Astrocyte (in vitro differentiated cells and primary cell): ENCODE data around the gene ABCG2. TPM values are rescaled to one million over a fixed set of nuclear protein-coding genes. Genes with fewer than 3 reads are reported as not detected.

Experiments
- DNase-seq: peaks from one replicate; pipeline ENCODE4 v3.0.0-alpha.2; 2010; ENCODE audit warnings: low read depth
- FAIRE-seq: peaks from 2 replicates; lab custom pipeline; 2011; peaks lifted over from hg19 to GRCh38; lab: Jason Lieb, UNC
- H2AFZ ChIP-seq: 2 replicates; pipeline ENCODE4 v1.6.0; 2012; ENCODE audit warnings: low read depth, low read length, inconsistent platforms
- H3K27ac ChIP-seq: 2 replicates; pipeline ENCODE4 v1.5.1; 2011; ENCODE audit warnings: low read depth, low read length, inconsistent platforms
- H3K27me3 ChIP-seq: 2 replicates; pipeline ENCODE4 v1.6.0; 2011; ENCODE audit warnings: low read length, inconsistent platforms; ENCODE audit not compliant: insufficient read depth
- H3K36me3 ChIP-seq: 2 replicates; pipeline ENCODE4 v1.5.1; 2011; ENCODE audit warnings: low read length, inconsistent platforms; ENCODE audit not compliant: insufficient read depth
- H3K4me1 ChIP-seq: 2 replicates; pipeline ENCODE4 v1.5.1; 2011; ENCODE audit warnings: low read length, inconsistent platforms; ENCODE audit not compliant: insufficient read depth
- H3K4me2 ChIP-seq: 2 replicates; pipeline ENCODE4 v1.6.0; 2012; ENCODE audit warnings: low read length, inconsistent platforms
- H3K4me3 ChIP-seq: 2 replicates; pipeline ENCODE4 v1.5.1; 2011; ENCODE audit warnings: low read depth, mild to moderate bottlenecking, low read length, inconsistent platforms; ENCODE audit not compliant: insufficient read depth
- H3K79me2 ChIP-seq: 2 replicates; pipeline ENCODE4 v1.6.0; 2012; ENCODE audit warnings: mild to moderate bottlenecking, low read length, inconsistent platforms; ENCODE audit not compliant: insufficient read depth
- H3K9ac ChIP-seq: 2 replicates; pipeline ENCODE4 v1.6.0; 2012; ENCODE audit warnings: mild to moderate bottlenecking, low read length, inconsistent platforms
- H3K9me3 ChIP-seq: 2 replicates; pipeline ENCODE4 v1.5.1; 2012; ENCODE audit warnings: low read depth, mild to moderate bottlenecking, low read length, inconsistent platforms; ENCODE audit not compliant: insufficient read depth
- H4K20me1 ChIP-seq: 2 replicates; pipeline ENCODE4 v1.6.0; 2012; ENCODE audit warnings: low read length, inconsistent platforms; ENCODE audit not compliant: insufficient read depth
- H3K27ac Mint-ChIP-seq: one replicate; pipeline ENCODE4 v1.8.0; 2021; ENCODE audit warnings: mild to moderate bottlenecking, mixed read lengths; ENCODE audit not compliant: unreplicated experiment
- H3K27me3 Mint-ChIP-seq: one replicate; pipeline ENCODE4 v1.8.0; 2021; ENCODE audit warnings: low read depth, mixed read lengths; ENCODE audit not compliant: unreplicated experiment
- H3K36me3 Mint-ChIP-seq: one replicate; pipeline ENCODE4 v1.8.0; 2021; ENCODE audit warnings: low read depth, mixed read lengths; ENCODE audit not compliant: unreplicated experiment
- H3K4me1 Mint-ChIP-seq: one replicate; pipeline ENCODE4 v1.8.0; 2021; ENCODE audit warnings: low read depth, mixed read lengths; ENCODE audit not compliant: unreplicated experiment
- H3K4me3 Mint-ChIP-seq: one replicate; pipeline ENCODE4 v1.8.0; 2021; ENCODE audit warnings: mild to moderate bottlenecking, moderate library complexity, mixed read lengths; ENCODE audit not compliant: unreplicated experiment
- H3K9me3 Mint-ChIP-seq: one replicate; pipeline ENCODE4 v1.8.0; 2021; ENCODE audit warnings: mild to moderate bottlenecking, mixed read lengths; ENCODE audit not compliant: unreplicated experiment
- EZH2 ChIP-seq: IDR thresholded peaks from 2 replicates; pipeline ENCODE4 v1.6.1; 2012; ENCODE audit warnings: mild to moderate bottlenecking, low read length, inconsistent platforms; ENCODE audit not compliant: insufficient read depth
- total RNA-seq: library from RNA; stranded (reverse); gene quantifications from 2 replicates; pipeline ENCODE4 v1.2.1, GENCODE V29; 2021
- TF ChIP-seq, protein P1 (sequence below): IDR thresholded peaks from 2 replicates; pipeline ENCODE4 v1.5.1; 2011; ENCODE audit warnings: low read depth, mild to moderate bottlenecking, inconsistent platforms, low read length, moderate library complexity; ENCODE audit not compliant: insufficient read depth

ABCG2 gene
- total RNA-seq, 1 donor from 2014 or later: 2.5 TPM

DNA sequence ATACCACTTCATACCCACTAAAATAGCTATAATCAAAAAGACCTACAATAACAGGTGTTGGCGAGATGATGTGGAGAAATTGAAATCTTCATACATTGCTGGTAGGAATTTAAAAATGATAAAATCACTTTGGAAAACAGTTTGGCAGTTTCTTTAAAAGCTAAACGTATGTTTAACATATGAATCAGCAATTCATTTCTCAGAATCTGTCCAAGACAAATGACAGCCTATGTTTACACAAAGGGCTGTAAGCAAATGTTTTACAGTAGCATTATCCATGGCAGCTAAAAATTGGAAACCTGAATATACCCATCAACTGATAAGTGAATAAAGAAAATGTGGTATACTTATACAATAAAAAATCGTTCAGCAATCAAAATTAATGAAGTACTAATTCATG is 33.0 kb upstream of the ABCG2 start:
- Mint-ChIP-seq H3K9me3 (no peaks in the 10 kb centered on the region), H3K27me3 (no peaks in the 10 kb centered on the region), H3K4me3 (no peak overlapping the region), H3K36me3 (no peaks in the 10 kb centered on the region), H3K27ac (no peak overlapping the region), H3K4me1 (no peaks in the 10 kb centered on the region)
- Histone ChIP-seq H2AFZ (no peak overlapping the region), H4K20me1 (no peaks in the 10 kb centered on the region), H3K79me2 (no peaks in the 10 kb centered on the region), H3K27me3 (no peaks in the 10 kb centered on the region), H3K27ac (no peak overlapping the region), H3K4me3 (no peak overlapping the region), H3K4me1 (no peaks in the 10 kb centered on the region), H3K9ac (no peak overlapping the region), H3K4me2 (no peak overlapping the region), H3K36me3 (no peaks in the 10 kb centered on the region), H3K9me3 (no peaks in the 10 kb centered on the region)
- FAIRE-seq: no peak
- DNase-seq: no peak
- no peak for TF ChIP-seq EZH2
- TF ChIP-seq, protein P1, sequence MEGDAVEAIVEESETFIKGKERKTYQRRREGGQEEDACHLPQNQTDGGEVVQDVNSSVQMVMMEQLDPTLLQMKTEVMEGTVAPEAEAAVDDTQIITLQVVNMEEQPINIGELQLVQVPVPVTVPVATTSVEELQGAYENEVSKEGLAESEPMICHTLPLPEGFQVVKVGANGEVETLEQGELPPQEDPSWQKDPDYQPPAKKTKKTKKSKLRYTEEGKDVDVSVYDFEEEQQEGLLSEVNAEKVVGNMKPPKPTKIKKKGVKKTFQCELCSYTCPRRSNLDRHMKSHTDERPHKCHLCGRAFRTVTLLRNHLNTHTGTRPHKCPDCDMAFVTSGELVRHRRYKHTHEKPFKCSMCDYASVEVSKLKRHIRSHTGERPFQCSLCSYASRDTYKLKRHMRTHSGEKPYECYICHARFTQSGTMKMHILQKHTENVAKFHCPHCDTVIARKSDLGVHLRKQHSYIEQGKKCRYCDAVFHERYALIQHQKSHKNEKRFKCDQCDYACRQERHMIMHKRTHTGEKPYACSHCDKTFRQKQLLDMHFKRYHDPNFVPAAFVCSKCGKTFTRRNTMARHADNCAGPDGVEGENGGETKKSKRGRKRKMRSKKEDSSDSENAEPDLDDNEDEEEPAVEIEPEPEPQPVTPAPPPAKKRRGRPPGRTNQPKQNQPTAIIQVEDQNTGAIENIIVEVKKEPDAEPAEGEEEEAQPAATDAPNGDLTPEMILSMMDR: no peak

DNA sequence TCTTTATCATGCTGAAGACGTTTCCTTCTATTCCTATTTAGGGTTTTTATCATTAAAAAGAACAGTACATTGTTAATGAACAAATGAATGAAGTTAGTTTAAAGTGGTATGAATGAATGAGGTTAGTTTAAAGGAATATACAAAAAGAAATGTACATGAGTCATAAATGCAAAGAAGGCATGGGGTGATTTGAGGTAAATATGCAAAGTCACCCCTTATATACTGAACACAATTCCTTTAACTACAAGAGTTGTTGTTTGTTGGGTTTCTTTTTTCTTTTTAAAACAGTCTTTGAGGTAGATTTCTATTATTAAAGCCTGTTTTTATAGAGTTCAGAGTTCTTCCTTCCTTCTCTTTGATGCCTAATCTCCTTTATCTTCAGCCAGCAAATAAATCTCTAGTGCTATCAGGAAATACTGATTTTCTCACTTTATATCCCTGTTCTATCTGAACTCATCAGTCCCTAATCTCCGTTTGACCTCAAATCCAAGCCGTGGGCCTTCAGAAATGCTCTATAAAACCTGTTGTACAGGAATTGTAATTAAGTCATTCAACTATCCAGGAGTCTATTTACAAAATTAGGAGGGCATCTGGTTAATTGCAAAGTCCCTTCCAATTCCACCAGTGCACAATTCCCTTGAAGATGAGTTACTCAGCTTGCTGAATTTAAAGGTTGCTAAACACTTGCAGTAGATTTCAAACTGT is 31.6 kb upstream of the ABCG2 start:
- no peak overlapping the region for H3K4me3 ChIP-seq
- no peaks in the 10 kb centered on the region for H3K27me3 ChIP-seq
- no peaks in the 10 kb centered on the region for H3K36me3 ChIP-seq
- FAIRE-seq (no peak), DNase-seq (no peak)
- no peaks in the 10 kb centered on the region for H4K20me1 ChIP-seq
- H3K79me2 ChIP-seq: no peaks in the 10 kb centered on the region
- TF ChIP-seq EZH2: no peak
- H3K27me3 Mint-ChIP-seq: no peaks in the 10 kb centered on the region
- H3K27ac ChIP-seq: no peak overlapping the region
- no peak overlapping the region for H3K9ac ChIP-seq
- H3K4me2 ChIP-seq: no peak overlapping the region
- H3K4me3 Mint-ChIP-seq: no peak overlapping the region
- peaks cover 4% of the 10 kb centered on the region for H3K4me1 Mint-ChIP-seq
- H3K36me3 Mint-ChIP-seq: no peaks in the 10 kb centered on the region
- no peaks in the 10 kb centered on the region for H3K9me3 ChIP-seq
- H2AFZ ChIP-seq: no peak overlapping the region
- no peak overlapping the region for H3K27ac Mint-ChIP-seq
- no peaks in the 10 kb centered on the region for H3K9me3 Mint-ChIP-seq
- no peaks in the 10 kb centered on the region for H3K4me1 ChIP-seq

DNA sequence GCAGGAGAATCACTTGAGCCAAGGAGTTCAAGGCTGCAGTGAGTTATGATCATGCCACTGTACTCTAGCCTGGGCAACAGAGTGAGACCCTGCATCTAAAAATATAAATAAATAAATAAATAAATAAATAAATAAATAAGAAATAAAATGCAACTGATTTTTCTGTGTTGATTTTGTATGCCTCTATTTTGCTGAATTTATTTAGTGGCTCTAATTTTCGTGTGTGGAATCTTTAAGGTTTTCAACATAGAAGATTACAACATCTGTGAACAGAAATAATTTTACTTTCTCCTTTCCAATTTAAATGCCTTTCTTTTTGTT is 30.9 kb upstream of the ABCG2 start:
- H3K36me3 Mint-ChIP-seq: no peaks in the 10 kb centered on the region
- no peaks in the 10 kb centered on the region for H3K79me2 ChIP-seq
- H3K4me2 ChIP-seq: no peak overlapping the region
- no peak overlapping the region for H3K27ac Mint-ChIP-seq
- H3K4me3 ChIP-seq: no peak overlapping the region
- no peak for FAIRE-seq
- H3K27me3 Mint-ChIP-seq: peaks cover 2% of the 10 kb centered on the region
- no peak overlapping the region for H3K27ac ChIP-seq
- no peaks in the 10 kb centered on the region for H3K27me3 ChIP-seq
- DNase-seq: no peak
- no peak overlapping the region for H3K4me3 Mint-ChIP-seq
- no peaks in the 10 kb centered on the region for H3K9me3 Mint-ChIP-seq
- H4K20me1 ChIP-seq: no peaks in the 10 kb centered on the region
- H3K4me1 ChIP-seq: no peaks in the 10 kb centered on the region
- H3K36me3 ChIP-seq: no peaks in the 10 kb centered on the region
- TF ChIP-seq EZH2: no peak
- TF ChIP-seq, protein P1: no peak
- H3K9ac ChIP-seq: no peak overlapping the region
- H3K4me1 Mint-ChIP-seq: peaks cover 4% of the 10 kb centered on the region
- no peak overlapping the region for H2AFZ ChIP-seq
- no peaks in the 10 kb centered on the region for H3K9me3 ChIP-seq
